ENCODE data around the gene SLC17A7.

The SLC17A7 gene

GRCh38 chr19:49425922-49426592, 15.3 kb downstream of the SLC17A7 start:
- no peak for DNase-seq

DNA sequence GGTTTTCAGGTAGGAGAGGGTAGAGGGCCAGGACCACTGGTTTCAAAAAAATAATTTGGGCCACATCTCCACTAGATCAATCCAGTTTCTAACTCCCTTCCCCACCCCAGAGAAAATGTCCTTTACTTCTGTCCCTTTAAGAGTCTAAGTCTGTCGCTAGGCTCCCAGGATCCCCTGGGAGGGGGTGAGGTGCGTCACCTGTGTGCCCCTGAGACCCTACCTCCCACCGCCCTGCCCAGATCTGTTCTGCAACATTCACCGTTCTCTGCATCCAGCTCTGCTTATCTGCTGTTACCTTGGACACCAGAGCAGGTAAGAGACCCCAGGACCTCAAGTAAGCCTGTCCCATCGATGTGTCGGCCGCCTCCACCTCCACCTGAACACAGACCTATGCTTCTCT, 16.1 kb downstream of the SLC17A7 start, which contains the start of gene GFY:
Gene GFY (plus strand): TSS at position 211 of the 400 bp plus-strand sequence. CDS start 1,043 bp downstream, outside the sequence.
- DNase-seq: no peak

GRCh38 chr19:49423985-49424303, 17.4 kb downstream of the SLC17A7 start:
- no peak for DNase-seq

- DNase-seq: no peak
Observed at GRCh38 chr19:49423071-49423984, 18.0 kb downstream of the SLC17A7 start, which contains the start of gene PTH2. PTH2 (minus strand) TSS chr19:49423441; CDS start chr19:49423339, 102 bp downstream.

GRCh38 chr19:49422407-49423070, 18.8 kb downstream of the SLC17A7 start:
- no peak for DNase-seq

- DNase-seq: no peak
Observed at GRCh38 chr19:49421878-49422202, 19.5 kb downstream of the SLC17A7 start.

DNA sequence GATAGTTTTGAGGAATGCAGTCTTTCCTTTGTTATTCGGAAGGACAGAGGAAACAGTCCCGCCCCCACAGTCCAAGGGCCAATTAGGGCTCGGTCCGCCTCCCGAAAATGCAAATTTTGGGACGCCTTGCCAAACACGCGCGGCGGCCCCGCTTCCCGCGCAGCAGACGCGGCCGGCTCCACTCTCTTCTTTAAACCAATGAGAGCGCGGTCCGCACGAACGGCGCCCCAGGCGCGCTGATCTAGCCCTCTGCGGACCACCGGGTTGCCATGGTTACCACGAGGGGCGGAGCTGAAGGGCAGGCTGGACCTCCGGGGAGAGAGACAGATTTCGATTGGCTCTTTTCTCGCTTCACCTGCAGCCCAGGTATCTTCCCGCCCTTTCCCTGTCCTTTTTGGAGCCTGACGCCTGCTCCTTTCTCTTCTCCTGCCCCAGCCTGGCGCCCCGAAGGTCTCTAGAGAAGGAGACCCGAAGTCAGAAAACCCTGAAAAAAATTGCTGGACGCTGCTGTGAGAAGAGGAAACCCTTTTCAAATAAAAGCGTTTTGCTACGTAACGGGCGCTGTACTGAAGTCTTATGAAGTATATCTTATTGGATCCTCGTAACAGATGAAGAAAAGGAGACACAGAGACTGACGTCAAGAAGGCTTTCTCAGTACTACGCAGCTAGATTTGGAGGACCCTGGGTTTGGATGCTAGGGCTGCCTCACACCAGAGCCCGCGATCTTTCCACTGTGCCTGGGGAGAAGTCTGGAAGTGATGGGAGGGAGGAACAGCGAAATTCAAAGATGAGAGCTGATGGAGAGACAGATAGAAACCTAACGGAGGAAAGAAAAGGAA, 20.1 kb downstream of the SLC17A7 start:
- no peak for DNase-seq

- no peak for DNase-seq
Observed at GRCh38 chr19:49420227-49420626, 21.1 kb downstream of the SLC17A7 start.

DNA sequence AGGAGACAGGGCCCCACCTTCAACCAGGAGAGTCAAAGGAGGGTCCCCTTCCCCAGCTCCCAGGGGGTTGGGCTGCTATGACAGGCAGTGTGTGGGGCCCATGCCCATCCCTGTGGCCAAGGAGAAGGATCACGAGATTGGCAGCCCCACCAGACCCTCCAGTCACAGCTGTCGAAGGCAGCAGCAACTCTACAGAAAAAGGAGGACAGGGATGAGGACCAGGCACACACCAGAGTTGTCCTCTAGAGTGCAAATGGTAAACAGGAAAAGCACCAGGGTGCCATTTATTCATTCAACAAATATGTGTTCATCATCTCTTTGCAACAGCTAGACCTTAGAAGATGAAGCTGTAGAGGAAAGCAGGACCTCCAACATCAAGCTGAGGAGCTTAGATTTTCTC, 22.2 kb downstream of the SLC17A7 start:
- no peak for DNase-seq

- no peak for DNase-seq
Observed at GRCh38 chr19:49418511-49418910, 22.8 kb downstream of the SLC17A7 start.

DNA sequence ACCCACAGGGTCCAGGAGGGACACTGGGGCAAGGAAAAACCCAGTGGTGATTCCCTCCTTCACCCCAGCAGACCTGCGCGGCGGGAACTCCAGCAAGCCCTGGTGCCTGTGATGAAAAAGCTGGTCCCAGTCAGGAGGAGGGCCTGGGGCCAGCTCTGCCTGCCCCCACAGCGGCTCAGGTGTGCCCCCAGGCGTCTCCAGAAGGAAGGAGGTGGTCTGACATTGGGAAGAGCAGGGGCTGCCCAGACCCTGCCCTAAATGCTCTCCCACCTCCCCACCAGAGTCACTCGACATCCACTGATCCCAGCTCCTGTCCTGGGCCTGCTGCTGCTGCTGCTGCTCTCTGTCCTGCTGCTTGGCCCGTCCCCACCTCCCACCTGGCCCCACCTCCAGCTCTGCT, 24.2 kb downstream of the SLC17A7 start:
- DNase-seq: no peak

GRCh38 chr19:49415810-49416200, 25.5 kb downstream of the SLC17A7 start:
- DNase-seq: no peak

- DNase-seq: no peak
Observed at GRCh38 chr19:49415102-49415809, 26.1 kb downstream of the SLC17A7 start.

- no peak for DNase-seq
Observed at GRCh38 chr19:49414256-49414655, 27.1 kb downstream of the SLC17A7 start.

- DNase-seq: no peak
Observed at GRCh38 chr19:49413348-49413747, 28.0 kb downstream of the SLC17A7 start.

DNA sequence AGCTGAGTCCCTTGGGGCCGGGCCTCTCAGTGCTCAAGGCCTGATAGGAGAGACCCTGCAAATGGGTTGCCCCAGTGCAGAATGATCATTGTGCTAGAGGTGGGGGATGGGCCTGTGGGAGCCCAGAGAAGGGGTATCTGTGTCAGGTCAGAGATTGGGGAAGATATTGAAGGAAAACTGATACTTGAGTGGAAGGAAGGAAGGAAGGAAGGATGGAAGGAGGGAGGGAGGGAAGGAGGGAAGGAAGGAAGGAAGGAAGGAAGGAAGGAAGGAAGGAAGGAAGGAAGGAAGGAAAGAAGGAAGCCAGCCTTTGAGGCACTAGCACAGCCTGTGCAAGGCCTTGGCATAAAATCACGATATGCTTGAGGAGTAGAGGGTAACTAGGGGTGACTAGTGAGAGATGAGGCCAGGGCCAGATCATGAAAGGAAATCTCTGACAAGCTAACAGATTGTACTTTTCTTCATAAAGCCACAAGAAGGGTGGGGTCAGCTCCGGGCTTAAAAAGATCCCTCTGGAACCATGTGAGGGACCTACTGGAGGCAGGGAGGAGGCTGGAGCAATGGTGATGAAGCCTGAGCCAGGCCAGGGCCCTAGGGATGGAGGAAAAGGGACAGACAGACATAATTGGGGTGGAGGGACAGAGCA, 29.5 kb downstream of the SLC17A7 start:
- no peak for DNase-seq

- DNase-seq: no peak
Observed at GRCh38 chr19:49409441-49410029, 31.8 kb downstream of the SLC17A7 start.

GRCh38 chr19:49408816-49409440, 32.4 kb downstream of the SLC17A7 start:
- no peak for DNase-seq

- DNase-seq: no peak
Observed at GRCh38 chr19:49407482-49408015, 33.8 kb downstream of the SLC17A7 start.

DNA sequence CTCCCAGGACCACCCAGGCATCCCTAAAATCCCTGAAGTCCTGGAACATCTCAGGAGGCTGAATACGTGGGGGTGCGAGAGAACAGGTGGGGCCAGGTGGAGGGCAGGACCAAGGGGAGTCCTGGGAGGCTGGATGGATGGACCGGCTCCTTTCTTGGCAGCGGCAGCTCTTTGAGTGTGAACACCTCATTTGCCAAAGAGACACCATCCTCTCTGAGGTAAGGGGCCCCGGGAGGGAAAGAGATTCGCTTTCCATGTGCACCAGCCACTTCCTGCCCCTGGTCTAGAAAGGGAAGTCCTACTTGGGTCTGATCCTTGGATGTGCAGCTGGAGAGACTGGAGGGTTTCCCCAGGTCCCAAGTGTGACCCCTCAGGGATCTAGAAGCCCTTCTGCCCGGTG, 34.2 kb downstream of the SLC17A7 start:
- no peak for DNase-seq

Measured in GOT3 (cell line).